NCI-H2029 (cell line): Measurements from ENCODE around the gene NBPF12.
"Not testable (repeated sequence)": the region's sequence is repeated elsewhere in the genome, so short reads cannot be mapped to it uniquely, and the experiment has no call there.

Experiments used
- DNase-seq: peaks from one replicate; lab custom pipeline; 2025; lab: John Stamatoyannopoulos, UW

NBPF12 gene

GRCh38 chr1:146938242-146938902, at the start of gene NBPF12:
Gene NBPF12 (plus strand): TSS chr1:146938324. CDS start chr1:146960144, 21,820 bp downstream.
- peak; percentile 66 for DNase-seq

DNA sequence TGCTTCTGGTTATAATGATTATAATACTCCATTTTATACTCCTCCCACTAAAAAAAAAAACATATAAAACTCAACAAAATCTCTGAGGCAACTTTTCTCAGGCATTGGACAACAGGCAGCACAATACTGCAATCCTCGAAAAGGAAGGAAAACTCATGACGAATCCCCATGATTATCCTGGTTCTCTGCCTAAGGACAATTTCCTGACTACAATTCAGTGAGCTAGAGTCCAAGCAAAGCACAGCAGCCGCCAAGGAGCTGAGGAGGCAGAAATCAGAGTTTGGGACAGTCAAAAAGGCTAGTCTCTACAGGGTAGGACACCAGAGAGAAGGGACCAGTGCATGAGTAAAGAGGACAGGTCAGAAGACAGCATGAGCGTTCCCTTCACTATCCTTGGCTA, 46.8 kb upstream of the NBPF12 start:
- not testable (repeated sequence) for DNase-seq

- DNase-seq: not testable (repeated sequence)
Measured at GRCh38 chr1:146892331-146892730, 45.8 kb upstream of the NBPF12 start.

- DNase-seq: not testable (repeated sequence)
Measured at GRCh38 chr1:146907565-146908261, 30.4 kb upstream of the NBPF12 start.

- not testable (repeated sequence) for DNase-seq
Measured at GRCh38 chr1:146912975-146913374, 25.1 kb upstream of the NBPF12 start.

GRCh38 chr1:146920811-146921210, 17.3 kb upstream of the NBPF12 start:
- not testable (repeated sequence) for DNase-seq

DNA sequence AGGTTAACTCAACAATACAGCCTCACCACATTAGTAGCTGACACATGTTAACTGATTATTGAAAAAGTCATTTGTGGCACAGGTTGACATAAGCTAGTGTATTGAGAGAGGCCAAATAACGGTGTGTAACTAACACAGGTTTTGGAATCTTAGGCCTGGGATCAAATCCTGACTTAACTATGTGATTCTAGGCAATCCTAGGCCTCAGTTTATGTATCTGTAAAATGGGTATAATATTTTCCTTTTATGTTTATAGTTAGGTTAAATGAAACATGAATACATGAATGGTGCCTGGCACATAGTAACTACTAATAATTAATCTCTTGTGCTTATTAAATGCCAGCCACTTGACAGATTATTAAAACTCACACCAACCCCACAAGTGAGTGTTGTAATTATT, 15.5 kb upstream of the NBPF12 start:
- not testable (repeated sequence) for DNase-seq

DNA sequence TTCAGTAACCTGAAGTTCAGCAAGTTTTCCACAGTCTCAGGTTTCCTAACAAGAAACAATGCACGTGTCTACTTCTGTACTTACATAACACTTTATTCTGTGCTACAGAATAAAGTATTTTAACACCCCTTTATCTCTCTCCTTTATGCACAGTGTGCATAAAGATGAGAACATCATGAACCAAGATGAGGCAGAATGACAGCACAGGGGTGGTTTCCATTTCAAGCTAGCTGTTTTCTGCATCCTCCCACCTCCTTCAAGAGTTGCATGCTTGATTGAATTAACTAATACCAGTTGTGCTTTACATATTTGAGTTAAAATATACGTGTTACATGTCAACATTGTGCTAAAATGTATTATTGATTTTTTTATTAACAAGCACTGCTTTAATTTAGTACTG, 14.0 kb upstream of the NBPF12 start:
- not testable (repeated sequence) for DNase-seq

- DNase-seq: not testable (repeated sequence)
Measured at GRCh38 chr1:146926413-146926812, 11.7 kb upstream of the NBPF12 start.

DNA sequence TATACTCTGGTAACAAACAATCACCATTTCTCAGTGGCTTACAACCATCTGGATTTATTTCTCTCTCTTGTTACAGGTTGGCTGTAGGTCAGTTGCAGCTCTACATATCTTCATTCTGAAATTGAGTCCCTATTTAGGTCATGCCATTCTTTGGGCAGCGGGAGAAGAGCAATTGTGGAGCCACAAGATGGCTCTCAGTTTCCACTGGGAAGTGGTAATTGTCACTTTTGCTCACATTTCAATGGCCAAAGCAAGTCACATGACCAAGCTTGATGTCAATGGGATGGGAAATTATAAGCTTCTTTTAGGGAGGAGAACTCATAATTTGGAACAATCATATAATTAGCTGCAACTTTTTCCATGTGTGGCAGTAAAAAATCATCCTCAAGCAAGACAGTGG, 7.9 kb upstream of the NBPF12 start:
- not testable (repeated sequence) for DNase-seq

DNA sequence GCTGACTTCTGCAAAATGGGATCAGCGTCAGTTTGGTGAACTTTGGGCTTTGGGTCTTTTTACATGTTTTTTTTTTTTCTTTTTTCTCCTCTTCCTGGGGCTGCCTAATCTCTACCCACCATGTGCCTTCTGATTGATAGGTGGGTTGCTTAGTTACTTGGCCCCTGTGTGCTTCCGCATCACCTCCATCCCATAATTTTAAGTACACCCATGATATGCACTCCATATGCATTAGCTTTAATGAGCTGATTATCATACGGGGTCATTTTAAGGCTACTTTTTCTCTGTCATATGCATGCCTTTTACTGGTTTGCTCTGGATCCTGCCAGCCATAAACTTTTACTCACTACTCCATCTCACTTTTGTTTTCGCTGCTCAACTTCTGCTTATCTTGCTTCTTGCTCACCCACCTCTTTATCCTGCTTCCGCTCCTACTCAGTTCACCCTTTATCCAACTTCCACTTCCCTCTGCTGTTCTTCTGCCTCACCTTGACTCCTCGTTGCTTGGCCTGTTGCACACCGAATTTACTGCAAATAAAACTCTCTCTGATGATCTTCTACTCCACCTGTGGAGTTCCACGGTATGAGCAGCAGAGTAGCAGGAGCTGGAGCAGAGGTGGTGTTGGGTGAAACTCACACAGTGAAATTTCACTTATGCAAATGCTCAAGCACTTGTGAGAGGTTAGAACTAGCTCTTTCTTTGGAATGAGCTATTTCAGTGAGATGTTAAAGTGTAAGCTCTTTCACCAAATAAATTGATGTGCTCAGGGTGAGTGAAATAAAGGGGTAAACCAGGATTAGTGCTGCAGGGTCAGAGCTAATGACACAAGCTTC, 3.5 kb upstream of the NBPF12 start:
- DNase-seq: not testable (repeated sequence)

DNA sequence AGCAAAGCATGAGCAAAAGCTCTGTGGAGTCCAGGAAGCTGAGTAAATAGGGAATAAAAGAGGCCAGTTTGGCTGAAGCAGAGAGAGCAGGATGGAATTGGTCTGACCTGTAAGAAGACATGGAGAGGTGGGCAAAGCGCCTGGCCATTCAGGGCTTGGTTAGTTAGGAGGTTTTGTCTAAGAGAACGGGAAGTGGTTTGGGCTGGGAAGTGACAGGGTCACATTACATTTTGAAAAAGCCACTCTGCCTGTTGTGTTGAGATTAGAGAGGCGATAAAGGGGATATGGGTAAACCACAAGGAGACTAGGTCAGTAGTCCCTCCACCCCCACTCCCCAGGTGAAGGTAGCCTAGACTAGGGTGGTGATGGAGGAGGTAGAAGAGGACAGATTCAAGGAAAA, 662 bp upstream of the NBPF12 start:
- DNase-seq: not testable (repeated sequence)

- DNase-seq: peak; percentile 2
Measured at GRCh38 chr1:146938927-146939786, 1.0 kb downstream of the NBPF12 start.

GRCh38 chr1:146940293-146940692, 2.2 kb downstream of the NBPF12 start:
- DNase-seq: not testable (repeated sequence)

- DNase-seq: peak; percentile 0
Measured at GRCh38 chr1:146943342-146943886, 5.3 kb downstream of the NBPF12 start.

- DNase-seq: not testable (repeated sequence)
Measured at GRCh38 chr1:146948127-146948526, 10.0 kb downstream of the NBPF12 start.

DNA sequence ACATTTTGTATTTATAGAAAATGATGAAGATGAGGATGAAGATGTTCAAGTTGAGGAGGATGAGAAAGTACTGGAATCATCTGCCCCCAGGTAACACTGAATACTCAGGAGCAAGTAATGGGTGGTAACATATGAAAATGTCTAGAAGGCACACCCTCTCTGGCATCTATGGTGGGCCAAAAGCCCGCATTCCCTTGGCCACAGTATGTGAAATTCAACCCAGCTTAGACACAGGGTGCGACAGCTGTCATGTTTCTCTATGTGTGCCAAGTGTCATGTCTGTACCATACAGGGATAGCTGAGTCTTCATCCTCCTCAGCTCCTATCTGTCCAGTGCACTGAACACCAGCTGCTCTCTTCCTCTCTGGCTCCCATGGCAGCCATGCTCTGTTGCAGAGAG, 26.2 kb downstream of the NBPF12 start:
- not testable (repeated sequence) for DNase-seq

- DNase-seq: not testable (repeated sequence)
Measured at GRCh38 chr1:146966351-146966750, 28.2 kb downstream of the NBPF12 start.

GRCh38 chr1:146970656-146971055, 32.5 kb downstream of the NBPF12 start:
- not testable (repeated sequence) for DNase-seq

GRCh38 chr1:146972681-146973080, 34.6 kb downstream of the NBPF12 start:
- DNase-seq: not testable (repeated sequence)

GRCh38 chr1:146985855-146986254, 47.7 kb downstream of the NBPF12 start:
- DNase-seq: not testable (repeated sequence)
